GM21360 (cell line): ENCODE data around the gene HOXC9.

Experiments used
- ATAC-seq: cut with Tn5 transposase; IDR thresholded peaks from one replicate; pipeline ENCODE4 v1.9.1; 2021; ENCODE audit warnings: mild to moderate bottlenecking, moderate library complexity; ENCODE audit not compliant: unreplicated experiment

HOXC9 gene

GRCh38 chr12:54011665-54012532 lies 11.9 kb downstream of the HOXC9 start:
- no peak for ATAC-seq

GRCh38 chr12:54012631-54013409 lies 12.9 kb downstream of the HOXC9 start:
- no peak for ATAC-seq

- no peak for ATAC-seq
These were observed 14.5 kb downstream of the HOXC9 start for GRCh38 chr12:54014377-54015017.

- no peak for ATAC-seq
These were observed 15.3 kb downstream of the HOXC9 start for GRCh38 chr12:54015018-54015931.

- no peak for ATAC-seq
These were observed 16.1 kb downstream of the HOXC9 start for GRCh38 chr12:54016051-54016450.

- ATAC-seq = no peak
These were observed 16.6 kb downstream of the HOXC9 start for GRCh38 chr12:54016478-54016964.

- ATAC-seq = peak; percentile 19
These were observed 17.2 kb downstream of the HOXC9 start for GRCh38 chr12:54017027-54017788.

- ATAC-seq = peak; percentile 65
These were observed 18.0 kb downstream of the HOXC9 start for GRCh38 chr12:54017878-54018467.

- no peak for ATAC-seq
These were observed 18.6 kb downstream of the HOXC9 start for GRCh38 chr12:54018468-54018984.

- no peak for ATAC-seq
These were observed 19.3 kb downstream of the HOXC9 start for GRCh38 chr12:54019091-54019811.

GRCh38 chr12:54019924-54020590 lies 20.1 kb downstream of the HOXC9 start:
- ATAC-seq = no peak

GRCh38 chr12:54020591-54021405 lies 20.8 kb downstream of the HOXC9 start:
- ATAC-seq = no peak

GRCh38 chr12:54021432-54022013 lies 21.6 kb downstream of the HOXC9 start:
- ATAC-seq = no peak

- no peak for ATAC-seq
These were observed 23.3 kb downstream of the HOXC9 start for GRCh38 chr12:54022960-54023884.

GRCh38 chr12:54024127-54024526 lies 24.2 kb downstream of the HOXC9 start:
- no peak for ATAC-seq
